ENCODE data around the gene PLCH1. TPM values are rescaled to one million over a fixed set of nuclear protein-coding genes. Genes with fewer than 3 reads are reported as not detected.
A peak's percentile ranks its signal among the peaks of the same experiment; 100 is the strongest.

The PLCH1 gene
- total RNA-seq, 4 donors from 2014 or later = 0.68 to 1.2 (median 0.87) TPM

DNA sequence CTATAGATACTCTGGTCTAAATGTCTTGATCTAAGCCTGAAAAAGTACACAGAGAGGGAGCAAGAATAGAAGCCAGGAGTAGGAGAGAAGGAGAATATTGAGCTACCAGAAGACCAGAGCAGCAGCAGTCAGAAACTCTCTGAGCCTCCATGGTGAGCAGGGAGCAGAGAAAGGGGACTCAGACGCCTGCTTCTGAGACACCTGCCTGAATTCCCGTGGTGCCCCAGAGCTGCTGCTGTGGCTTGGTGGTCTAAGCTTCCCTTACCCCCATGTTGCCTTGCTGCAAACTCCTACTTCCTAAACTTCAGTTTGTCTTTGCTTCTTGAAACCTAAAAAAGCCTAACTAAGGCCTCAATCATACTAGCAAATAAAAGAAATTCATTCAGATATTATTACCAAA, 356.5 kb downstream of the PLCH1 start:
- WGBS = 100% methylated on average over 2 of the region's 2 CpGs

DNA sequence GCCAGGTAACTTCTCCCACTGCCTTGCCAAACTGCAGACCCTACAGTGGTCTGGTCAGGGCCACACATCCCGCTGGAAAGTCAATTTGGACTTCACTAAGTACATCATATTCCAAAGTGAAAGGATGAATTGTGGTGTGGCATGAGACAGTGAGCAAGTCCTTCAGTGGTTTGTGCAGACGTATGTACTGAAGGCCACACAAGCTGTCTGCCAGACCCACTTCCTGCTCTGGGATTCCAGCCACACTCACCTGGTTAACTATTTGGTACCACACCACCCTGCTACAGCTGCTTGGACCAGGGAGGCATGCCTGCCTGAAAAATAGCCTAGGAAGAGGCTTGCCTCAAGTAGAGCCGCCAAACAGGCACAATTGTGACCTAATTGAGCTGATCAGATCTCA, 357.3 kb downstream of the PLCH1 start:
- WGBS = 65% methylated on average over 3 of the region's 3 CpGs
- Histone ChIP-seq H3K9me3 (no peaks in the 10 kb centered on the region), H3K27ac (no peak overlapping the region), H3K4me3 (no peak overlapping the region), H3K36me3 (no peaks in the 10 kb centered on the region), H3K4me1 (peaks cover 5% of the 10 kb centered on the region), H3K27me3 (no peaks in the 10 kb centered on the region)
- no peak for TF ChIP-seq EP300 (IDR thresholded peaks at IDR 0.05)
- TF ChIP-seq POLR2AphosphoS5 (IDR thresholded peaks at IDR 0.05) = no peak
- TF ChIP-seq POLR2A (IDR thresholded peaks at IDR 0.05) = no peak
- TF ChIP-seq, protein P1, sequence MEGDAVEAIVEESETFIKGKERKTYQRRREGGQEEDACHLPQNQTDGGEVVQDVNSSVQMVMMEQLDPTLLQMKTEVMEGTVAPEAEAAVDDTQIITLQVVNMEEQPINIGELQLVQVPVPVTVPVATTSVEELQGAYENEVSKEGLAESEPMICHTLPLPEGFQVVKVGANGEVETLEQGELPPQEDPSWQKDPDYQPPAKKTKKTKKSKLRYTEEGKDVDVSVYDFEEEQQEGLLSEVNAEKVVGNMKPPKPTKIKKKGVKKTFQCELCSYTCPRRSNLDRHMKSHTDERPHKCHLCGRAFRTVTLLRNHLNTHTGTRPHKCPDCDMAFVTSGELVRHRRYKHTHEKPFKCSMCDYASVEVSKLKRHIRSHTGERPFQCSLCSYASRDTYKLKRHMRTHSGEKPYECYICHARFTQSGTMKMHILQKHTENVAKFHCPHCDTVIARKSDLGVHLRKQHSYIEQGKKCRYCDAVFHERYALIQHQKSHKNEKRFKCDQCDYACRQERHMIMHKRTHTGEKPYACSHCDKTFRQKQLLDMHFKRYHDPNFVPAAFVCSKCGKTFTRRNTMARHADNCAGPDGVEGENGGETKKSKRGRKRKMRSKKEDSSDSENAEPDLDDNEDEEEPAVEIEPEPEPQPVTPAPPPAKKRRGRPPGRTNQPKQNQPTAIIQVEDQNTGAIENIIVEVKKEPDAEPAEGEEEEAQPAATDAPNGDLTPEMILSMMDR (IDR thresholded peaks at IDR 0.05) = no peak
- DNase-seq (ENCODE audit: low spot score in 2 of 2) = no peak

More for the DNA sequence above, 356.5 kb downstream of the PLCH1 start:
- TF ChIP-seq POLR2AphosphoS5 (IDR thresholded peaks at IDR 0.05) (no peak), EP300 (IDR thresholded peaks at IDR 0.05) (no peak), POLR2A (IDR thresholded peaks at IDR 0.05) (no peak)
- TF ChIP-seq, protein P1 (IDR thresholded peaks at IDR 0.05) = no peak
- Histone ChIP-seq H3K36me3 (no peaks in the 10 kb centered on the region), H3K9me3 (no peaks in the 10 kb centered on the region), H3K27me3 (no peaks in the 10 kb centered on the region), H3K27ac (no peak overlapping the region), H3K4me3 (no peak overlapping the region), H3K4me1 (peaks cover 5% of the 10 kb centered on the region)
- no peak for DNase-seq (ENCODE audit: low spot score in 2 of 2)

DNA sequence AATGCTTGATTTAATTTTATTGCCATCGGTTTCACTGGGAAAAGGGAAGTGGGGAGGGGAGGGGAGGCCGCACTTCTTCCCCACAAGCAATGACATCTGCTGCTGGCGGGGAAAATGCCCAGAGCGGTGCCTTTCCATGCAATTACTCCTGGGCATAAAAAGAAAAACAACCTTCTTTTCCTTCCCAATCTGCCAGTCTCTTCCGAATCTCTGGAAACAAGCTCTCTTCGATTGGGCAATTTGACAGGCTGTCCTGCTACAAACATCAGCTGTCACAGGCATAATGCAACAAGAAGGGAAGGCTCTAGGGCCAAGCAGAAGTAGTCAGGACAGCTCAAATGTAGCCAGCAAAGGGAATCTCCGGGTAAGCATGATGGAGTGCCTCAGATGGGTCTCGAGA, 358.0 kb downstream of the PLCH1 start:
- TF ChIP-seq EP300 (IDR thresholded peaks at IDR 0.05) (no peak), POLR2AphosphoS5 (IDR thresholded peaks at IDR 0.05) (no peak), POLR2A (IDR thresholded peaks at IDR 0.05) (no peak)
- TF ChIP-seq, protein P1 (IDR thresholded peaks at IDR 0.05) = no peak
- H3K4me1 ChIP-seq = peaks cover 3% of the 10 kb centered on the region
- no peaks in the 10 kb centered on the region for H3K27me3 ChIP-seq
- H3K9me3 ChIP-seq = no peaks in the 10 kb centered on the region
- DNase-seq (ENCODE audit: low spot score in 2 of 2) = no peak
- 72% methylated on average over 8 of the region's 8 CpGs for WGBS
- no peak overlapping the region for H3K27ac ChIP-seq
- no peak overlapping the region for H3K4me3 ChIP-seq
- no peaks in the 10 kb centered on the region for H3K36me3 ChIP-seq

DNA sequence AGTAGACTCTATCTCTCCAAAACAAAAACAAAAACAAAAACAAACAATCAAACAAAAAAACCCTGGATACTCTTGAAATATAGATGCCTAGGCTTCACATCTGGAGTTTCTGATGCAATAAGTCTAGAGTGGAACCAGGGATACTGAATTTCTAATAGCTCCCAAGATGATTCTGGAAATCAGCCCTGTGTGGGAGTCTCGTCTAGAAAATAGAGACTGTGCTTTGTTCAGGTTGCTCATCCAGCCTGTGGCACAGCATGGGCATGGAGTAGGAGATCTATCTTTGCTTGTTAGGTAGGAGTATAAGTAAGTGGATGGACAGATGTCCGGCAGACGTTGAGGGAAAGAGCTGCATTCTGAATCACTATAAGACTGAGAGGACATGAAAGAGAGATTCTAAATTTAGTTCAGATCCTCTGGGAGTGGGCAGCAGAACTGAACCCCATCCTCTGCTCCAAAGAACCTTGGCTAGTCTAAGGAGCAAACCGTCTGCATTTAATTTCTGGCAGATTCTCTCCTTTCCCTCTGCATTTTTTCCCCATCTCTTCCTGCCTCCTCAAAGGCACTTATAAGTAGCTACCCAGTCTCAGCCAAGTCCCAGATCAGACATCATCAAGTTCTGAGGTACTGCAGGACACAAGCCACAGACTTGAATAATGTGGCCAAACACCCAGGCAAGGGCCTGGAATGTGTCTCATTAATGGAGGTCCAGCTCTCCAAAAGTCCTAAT, 358.8 kb downstream of the PLCH1 start:
- Histone ChIP-seq H3K36me3 (no peaks in the 10 kb centered on the region), H3K4me1 (no peaks in the 10 kb centered on the region), H3K27me3 (no peaks in the 10 kb centered on the region), H3K9me3 (no peaks in the 10 kb centered on the region), H3K4me3 (no peak overlapping the region), H3K27ac (no peak overlapping the region)
- no peak for DNase-seq (ENCODE audit: low spot score in 2 of 2)
- TF ChIP-seq EP300 (IDR thresholded peaks at IDR 0.05) = no peak
- TF ChIP-seq POLR2AphosphoS5 (IDR thresholded peaks at IDR 0.05) = no peak
- TF ChIP-seq, protein P1 (IDR thresholded peaks at IDR 0.05) = no peak
- TF ChIP-seq POLR2A (IDR thresholded peaks at IDR 0.05) = no peak
- WGBS = 43% methylated on average over 4 of the region's 4 CpGs

DNA sequence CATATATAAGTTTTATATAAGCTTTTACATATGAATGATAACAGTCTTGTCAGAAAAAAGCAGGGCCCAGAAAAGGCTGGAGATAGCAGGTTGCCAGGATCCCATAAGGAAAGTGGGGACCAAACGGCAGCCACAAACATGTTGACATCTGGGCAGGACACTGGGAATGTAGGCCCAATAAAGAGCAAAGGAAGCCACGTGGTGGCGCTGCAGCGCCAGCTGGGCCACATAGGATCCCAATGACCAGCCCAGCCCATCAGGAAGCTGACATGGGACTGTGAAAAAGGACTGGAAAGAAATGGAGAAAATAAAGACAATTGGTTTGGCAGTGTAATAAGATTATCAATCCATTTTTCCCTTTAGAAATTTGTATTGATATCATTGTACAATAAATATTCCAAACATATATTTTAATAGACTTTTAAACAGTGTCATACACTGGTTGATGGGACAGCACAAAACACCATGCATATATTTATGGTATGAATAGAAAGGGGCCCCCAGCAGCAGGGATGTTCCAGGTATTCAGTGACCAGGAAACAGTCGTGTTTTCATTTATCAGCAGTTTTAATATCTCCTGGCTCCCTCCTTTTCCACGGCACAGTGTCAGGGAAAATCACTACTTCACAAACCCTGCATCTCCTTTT, 362.4 kb downstream of the PLCH1 start:
- Histone ChIP-seq H3K36me3 (no peaks in the 10 kb centered on the region), H3K4me1 (no peaks in the 10 kb centered on the region), H3K27me3 (no peaks in the 10 kb centered on the region), H3K27ac (no peak overlapping the region), H3K9me3 (no peaks in the 10 kb centered on the region), H3K4me3 (no peak overlapping the region)
- no peak for DNase-seq (ENCODE audit: low spot score in 2 of 2)
- 50% methylated on average over 6 of the region's 6 CpGs for WGBS
- TF ChIP-seq, protein P1 (IDR thresholded peaks at IDR 0.05) = peak; percentile 20 to 48
- TF ChIP-seq POLR2A (IDR thresholded peaks at IDR 0.05) (no peak), POLR2AphosphoS5 (IDR thresholded peaks at IDR 0.05) (no peak), EP300 (IDR thresholded peaks at IDR 0.05) (no peak)
